HG02852 (cell line): Measurements from ENCODE around the gene KRTAP5-10.
"Not testable (repeated sequence)": the region's sequence is repeated elsewhere in the genome, so short reads cannot be mapped to it uniquely, and the experiment has no call there.

Experiments
- ATAC-seq: cut with Tn5 transposase; IDR thresholded peaks from one replicate; pipeline ENCODE4 v1.9.1; 2021; ENCODE audit warnings: mild to moderate bottlenecking, moderate library complexity; ENCODE audit not compliant: unreplicated experiment

Gene KRTAP5-10

DNA sequence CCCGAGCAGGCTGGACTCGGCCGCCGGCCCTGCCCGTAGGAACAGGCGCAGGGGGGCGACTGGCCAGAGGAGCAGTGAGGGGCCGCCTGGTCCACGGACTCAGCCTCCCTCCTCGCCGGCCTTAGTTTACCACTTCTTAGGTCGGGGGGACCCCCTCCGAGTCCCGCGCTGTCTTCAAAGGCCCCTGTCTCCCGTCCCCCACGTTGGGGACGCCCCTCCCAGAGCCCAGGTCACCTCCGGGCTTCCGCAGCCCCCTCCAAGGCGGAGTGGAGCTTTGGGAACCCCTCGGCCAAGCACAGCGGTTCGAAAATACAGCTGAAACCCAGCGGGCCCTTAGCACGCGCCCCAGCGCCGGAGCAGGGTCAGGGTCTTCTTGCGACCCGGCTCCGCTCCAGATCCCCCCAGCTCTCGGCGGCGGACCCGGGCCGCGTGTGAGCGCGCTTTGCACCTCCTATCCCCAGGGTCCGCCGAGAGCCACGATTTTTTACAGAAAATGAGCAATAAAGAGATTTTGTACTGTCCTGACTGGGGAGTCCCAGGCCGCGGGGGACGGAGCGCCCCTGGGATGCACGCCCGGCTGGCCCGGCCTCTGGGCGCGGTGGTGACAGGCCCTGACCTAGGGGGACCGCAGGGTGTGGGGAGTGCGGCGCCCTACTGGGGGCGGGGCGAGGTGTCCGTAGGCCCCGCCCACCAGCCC, 42.3 kb downstream of the KRTAP5-10 start:
- not testable (repeated sequence) for ATAC-seq

DNA sequence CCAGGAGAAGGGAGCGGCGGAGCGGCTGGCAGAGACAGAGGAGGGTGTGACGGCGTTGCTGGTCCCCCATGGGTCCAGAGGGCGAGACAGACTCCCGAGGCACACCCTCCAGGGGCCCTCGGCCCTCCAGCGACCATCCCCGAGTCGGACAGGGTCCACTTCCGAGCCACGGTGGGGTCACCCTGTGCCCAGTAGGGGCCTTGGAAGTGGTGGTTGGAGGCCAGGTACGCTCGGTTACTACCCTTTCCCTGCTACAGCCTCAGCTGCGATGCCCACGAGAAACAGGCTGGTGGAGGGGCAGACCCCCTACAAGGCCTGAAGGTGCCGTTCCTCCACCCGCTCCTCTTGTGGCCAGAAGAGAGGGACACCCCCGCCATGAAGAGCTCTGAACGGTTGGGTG, 42.9 kb downstream of the KRTAP5-10 start:
- ATAC-seq, result not testable (repeated sequence)

DNA sequence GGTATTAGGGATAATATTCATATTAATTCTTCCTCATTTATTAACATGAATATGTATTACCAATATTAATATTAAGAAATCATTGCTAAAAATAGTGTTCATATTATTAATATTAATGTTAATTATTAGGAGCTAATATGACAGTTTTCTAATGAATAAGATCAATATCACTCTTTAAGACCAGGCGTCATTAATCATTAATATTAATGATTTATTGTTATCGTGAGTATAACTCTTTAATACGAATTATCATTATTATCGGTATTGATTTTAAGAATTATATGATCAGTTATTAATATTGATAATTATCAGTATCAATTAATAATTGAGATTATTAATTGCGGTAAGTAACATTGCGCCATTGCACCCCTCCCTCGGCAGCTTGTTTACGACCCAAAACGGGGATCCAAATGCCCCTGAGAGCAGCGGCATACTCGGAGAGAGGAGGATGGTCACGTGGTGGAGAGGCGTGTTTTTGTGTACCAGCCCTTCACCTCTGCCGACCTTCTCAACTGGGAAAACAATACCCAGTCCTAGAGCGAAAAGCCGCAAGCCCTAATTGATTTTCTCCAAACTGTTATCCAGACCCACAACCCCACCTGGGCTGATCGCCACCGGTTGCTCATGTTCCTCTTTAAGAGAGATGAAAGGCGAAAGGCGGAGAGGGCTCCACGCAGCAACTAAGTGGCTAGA, 46.0 kb downstream of the KRTAP5-10 start:
- ATAC-seq, result not testable (repeated sequence)

DNA sequence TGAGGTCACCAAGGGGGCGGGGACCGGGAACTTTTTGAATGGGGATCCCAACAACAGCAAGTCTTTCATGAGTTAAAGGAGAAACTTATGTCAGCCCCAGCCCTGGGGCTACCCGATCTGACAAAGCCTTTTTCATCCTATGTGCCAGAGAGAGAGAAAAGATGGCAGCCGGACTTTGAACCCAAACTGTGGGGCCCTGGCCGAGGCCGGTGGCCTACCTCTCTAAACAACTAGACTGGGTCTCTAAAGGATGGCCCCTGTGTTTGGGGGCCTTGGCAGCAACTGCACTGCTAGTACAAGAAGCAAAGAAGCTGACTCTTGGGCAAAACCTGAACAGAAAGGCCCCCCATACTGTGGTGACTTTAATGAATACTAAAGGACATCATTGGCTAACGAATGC, 48.6 kb downstream of the KRTAP5-10 start:
- ATAC-seq, result not testable (repeated sequence)

DNA sequence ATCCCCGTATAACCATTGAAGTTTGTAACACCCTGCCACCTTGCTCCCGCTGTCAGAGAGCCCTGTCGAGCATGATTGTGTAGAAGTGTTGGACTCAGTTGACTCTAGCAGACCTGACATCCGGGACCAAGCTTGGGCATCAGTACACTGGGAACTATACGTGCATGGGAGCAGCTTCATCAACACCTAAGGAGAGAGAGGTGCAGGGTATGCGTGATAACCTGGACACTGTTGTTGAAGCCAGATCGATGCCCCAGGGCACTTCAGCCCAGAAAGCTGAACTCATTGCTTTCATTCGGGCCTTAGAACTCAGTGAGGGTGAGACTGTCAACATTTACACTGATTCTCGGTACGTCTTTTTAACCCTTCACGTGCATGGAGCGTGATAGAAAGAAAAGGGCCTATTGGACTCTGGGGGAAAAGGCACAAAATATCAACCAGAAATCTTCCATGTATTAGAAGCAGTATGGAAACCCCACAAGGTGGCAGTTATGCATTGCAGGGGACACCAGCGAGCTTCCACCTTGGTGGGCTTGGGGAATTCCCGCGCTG, 49.1 kb downstream of the KRTAP5-10 start:
- not testable (repeated sequence) for ATAC-seq

DNA sequence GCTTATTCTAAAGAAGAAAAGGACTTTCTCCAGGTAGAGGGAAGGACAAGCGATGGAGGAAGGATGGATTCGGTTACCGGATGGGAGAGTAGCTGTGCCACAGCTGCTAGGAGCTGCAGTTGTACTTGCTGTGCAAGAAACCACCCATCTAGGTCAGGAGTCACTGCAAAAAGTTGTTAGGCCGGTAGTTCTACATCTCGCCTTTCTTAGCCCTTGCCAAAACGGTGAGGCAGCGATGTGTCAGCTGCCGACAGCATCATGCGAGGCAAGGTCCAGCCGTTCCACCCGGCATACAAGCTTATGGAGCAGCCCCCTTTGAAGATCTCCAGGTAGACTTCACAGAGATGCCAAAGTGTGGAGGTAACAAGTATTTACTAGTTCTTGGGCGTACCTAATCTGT, 49.6 kb downstream of the KRTAP5-10 start:
- not testable (repeated sequence) for ATAC-seq
